Esophagus squamous epithelium (tissue), 4 donors: Measurements from ENCODE around the gene SLC4A3.

Experiments
- CTCF ChIP-seq, 6 experiments: fragments of 450-650 bp in 4 of 6; fragments of 200-600 bp in 2 of 6; sonication (generic) in 2 of 6; IDR thresholded peaks; one replicate each; pipeline ENCODE4 v1.5.1; 2016 to 2019; ENCODE audit warnings: antibody characterized with exemption in 6 of 6, mild to moderate bottlenecking in 4 of 6, moderate library complexity in 4 of 6
- POLR2A ChIP-seq, 4 donors: fragments of 450-650 bp; IDR thresholded peaks; one replicate each; pipeline ENCODE4 v1.6.1; 2017; ENCODE audit warnings: antibody characterized with exemption in 4 of 4, mild to moderate bottlenecking in 4 of 4, moderate library complexity in 3 of 4

DNA sequence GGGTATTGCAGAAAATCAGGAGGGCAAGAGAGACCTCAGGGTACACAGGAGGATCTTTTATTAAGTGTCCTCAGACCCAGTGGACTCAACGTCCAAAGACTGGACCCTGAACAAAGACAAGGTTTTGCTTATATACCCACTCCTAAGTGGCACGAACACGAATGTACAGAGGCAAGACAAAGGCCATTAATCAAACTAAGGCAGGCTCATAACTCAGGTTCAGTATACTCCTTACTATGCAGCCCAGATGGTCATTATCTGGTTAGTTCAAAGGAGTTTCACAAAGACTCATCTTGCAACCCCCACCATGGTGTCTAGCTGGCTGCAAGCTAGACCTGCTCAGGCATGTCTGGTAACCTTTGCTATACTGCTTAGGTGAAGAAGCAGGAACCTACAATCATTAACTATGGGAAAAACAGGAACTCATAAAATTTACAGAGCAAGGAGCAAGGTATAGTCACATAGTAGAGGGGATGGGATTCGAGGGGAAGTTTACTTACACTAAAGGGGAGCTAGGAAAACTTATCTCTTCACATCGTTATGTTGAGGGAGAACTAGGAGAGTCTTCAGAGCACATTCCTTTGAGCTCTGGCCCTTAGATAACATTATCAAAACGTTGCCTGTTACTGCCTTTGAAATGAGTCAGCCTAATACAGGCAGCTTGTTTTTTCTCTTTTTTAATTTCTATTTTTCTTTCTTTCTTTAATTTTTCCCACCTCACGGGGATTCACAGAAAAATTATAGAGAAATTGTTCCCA, 33.9 kb downstream of the SLC4A3 start:
- TF ChIP-seq CTCF (IDR thresholded peaks at IDR 0.05), result no peak
- TF ChIP-seq POLR2A (IDR thresholded peaks at IDR 0.05), result no peak
